Lung (tissue), 12 donors: ENCODE results near the gene LINC01488. TPM values are rescaled to one million over a fixed set of nuclear protein-coding genes. Genes with fewer than 3 reads are reported as not detected.

Source experiments
- ATAC-seq: fragments of 200-7000 bp; cut with Tn5 transposase; one replicate; pipeline ENCODE4 v1.9.1; 2020; ENCODE audit warnings: moderate number of reproducible peaks; ENCODE audit not compliant: insufficient read depth, low FRiP score
- DNase-seq, 3 donors: peaks; one replicate each; pipeline ENCODE4 v3.0.0-alpha.2; 2013 to 2017
- H3K27ac ChIP-seq, 2 donors: one replicate each; pipeline ENCODE4 v1.5.1; 2013; ENCODE audit warnings: mild to moderate bottlenecking in 2 of 2, moderate library complexity in 2 of 2, control low read depth in 1 of 2, inconsistent platforms in 1 of 2, low read depth in 1 of 2, low read length in 1 of 2
- H3K27me3 ChIP-seq, 3 donors: one replicate each; pipeline ENCODE4 v1.5.1; 2013; ENCODE audit warnings: low read length in 2 of 3; ENCODE audit not compliant: control insufficient read depth in 3 of 3, insufficient read depth in 3 of 3
- H3K36me3 ChIP-seq, 4 donors: one replicate each; pipeline ENCODE4 v1.5.1; 2013; ENCODE audit warnings: low read length in 4 of 4, mild to moderate bottlenecking in 1 of 4, moderate library complexity in 1 of 4; ENCODE audit not compliant: control insufficient read depth in 4 of 4, insufficient read depth in 4 of 4
- H3K4me1 ChIP-seq, 5 donors: one replicate each; pipeline ENCODE4 v1.5.1; 2013; ENCODE audit warnings: low read length in 5 of 5, mild to moderate bottlenecking in 2 of 5, moderate library complexity in 1 of 5; ENCODE audit not compliant: control insufficient read depth in 5 of 5, insufficient read depth in 5 of 5
- H3K4me3 ChIP-seq: one replicate; pipeline ENCODE4 v1.5.1; 2013; ENCODE audit warnings: mild to moderate bottlenecking, control low read depth, moderate library complexity
- H3K9ac ChIP-seq, 2 donors: one replicate each; pipeline ENCODE4 v1.5.1; 2013; ENCODE audit warnings: low read length in 2 of 2, control low read depth in 1 of 2; ENCODE audit not compliant: insufficient read depth in 1 of 2
- H3K9me3 ChIP-seq, 4 donors: one replicate each; pipeline ENCODE4 v1.5.1; 2013; ENCODE audit warnings: low read length in 3 of 4, mild to moderate bottlenecking in 1 of 4, moderate library complexity in 1 of 4; ENCODE audit not compliant: control insufficient read depth in 4 of 4, insufficient read depth in 3 of 4
- WGBS, 2 donors: extraction: QIAGEN DNeasy Blood & Tissue Kit; methylation state at CpG; one replicate each; pipeline ENCODE4 v1.1.7; 2013; 5-methylcytosine and 5-hydroxymethylcytosine counted together
- polyA plus RNA-seq, 2 donors: library from polyadenylated mRNA; stranded (reverse); fragments of 200-250 nt; gene quantifications; one replicate each; pipeline ENCODE4 v1.2.1, GENCODE V29; 2013
- total RNA-seq, 2 donors: library from RNA; depleted of rRNA in 1 of 2; stranded (reverse); fragments of >200 nt in 1 of 2; gene quantifications; one replicate each; pipeline ENCODE4 v1.2.1, GENCODE V29; 2014 to 2021
- TF ChIP-seq, protein P1 (sequence below): IDR thresholded peaks from 2 replicates; pipeline ENCODE4 v1.5.1; 2012; ENCODE audit warnings: mild to moderate bottlenecking; ENCODE audit errors: control extremely low read depth, extremely low read depth
- donor health status: control.
- donor health status: control.
- donor health status: Bipolar disorder and iron deficiency.
- donor health status: healthy.
- donor health status: DM: yes; HTN: yes; CAD: no.

Gene LINC01488
- total and polyA plus RNA-seq, 4 donors, result not detected

DNA sequence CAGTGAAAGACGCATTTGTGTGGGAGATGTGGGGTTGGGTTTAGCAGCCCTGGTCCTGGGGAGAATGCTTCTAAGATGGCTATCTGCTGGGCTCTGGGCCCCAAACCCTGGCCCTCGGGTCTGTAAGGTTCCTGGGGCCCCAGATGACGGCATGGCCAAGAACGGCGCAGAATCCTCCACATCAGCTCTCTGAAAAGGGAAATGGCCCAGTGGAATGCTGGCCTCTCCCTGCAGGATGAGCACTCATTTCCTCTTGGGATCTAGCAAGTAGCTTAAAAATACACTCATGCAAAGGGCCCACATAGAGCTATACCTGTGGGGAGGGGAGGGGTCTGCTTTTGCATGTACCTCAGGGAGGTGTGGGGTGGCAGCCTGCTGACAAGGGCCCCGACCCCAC lies 37.5 kb upstream of the LINC01488 start:
- no peaks in the 10 kb centered on the region for H3K9me3 ChIP-seq
- 34 to 53% methylated on average over 6 of the region's 6 CpGs for WGBS, 2 donors
- no peaks in the 10 kb centered on the region for H3K36me3 ChIP-seq
- TF ChIP-seq, protein P1, sequence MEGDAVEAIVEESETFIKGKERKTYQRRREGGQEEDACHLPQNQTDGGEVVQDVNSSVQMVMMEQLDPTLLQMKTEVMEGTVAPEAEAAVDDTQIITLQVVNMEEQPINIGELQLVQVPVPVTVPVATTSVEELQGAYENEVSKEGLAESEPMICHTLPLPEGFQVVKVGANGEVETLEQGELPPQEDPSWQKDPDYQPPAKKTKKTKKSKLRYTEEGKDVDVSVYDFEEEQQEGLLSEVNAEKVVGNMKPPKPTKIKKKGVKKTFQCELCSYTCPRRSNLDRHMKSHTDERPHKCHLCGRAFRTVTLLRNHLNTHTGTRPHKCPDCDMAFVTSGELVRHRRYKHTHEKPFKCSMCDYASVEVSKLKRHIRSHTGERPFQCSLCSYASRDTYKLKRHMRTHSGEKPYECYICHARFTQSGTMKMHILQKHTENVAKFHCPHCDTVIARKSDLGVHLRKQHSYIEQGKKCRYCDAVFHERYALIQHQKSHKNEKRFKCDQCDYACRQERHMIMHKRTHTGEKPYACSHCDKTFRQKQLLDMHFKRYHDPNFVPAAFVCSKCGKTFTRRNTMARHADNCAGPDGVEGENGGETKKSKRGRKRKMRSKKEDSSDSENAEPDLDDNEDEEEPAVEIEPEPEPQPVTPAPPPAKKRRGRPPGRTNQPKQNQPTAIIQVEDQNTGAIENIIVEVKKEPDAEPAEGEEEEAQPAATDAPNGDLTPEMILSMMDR, result no peak
- no peak overlapping the region for H3K4me3 ChIP-seq
- peak overlapping the region; percentile 84 to 96 for H3K27ac ChIP-seq
- no peaks in the 10 kb centered on the region for H3K27me3 ChIP-seq
- H3K4me1 ChIP-seq, result peaks cover 5 to 44% (median 34%) of the 10 kb centered on the region in 5 donors
- DNase-seq (peak in 1 of 3 donors; percentile 73), ATAC-seq (no peak)
- H3K9ac ChIP-seq, result peak overlapping the region in 1 of 2 donors; percentile 78

DNA sequence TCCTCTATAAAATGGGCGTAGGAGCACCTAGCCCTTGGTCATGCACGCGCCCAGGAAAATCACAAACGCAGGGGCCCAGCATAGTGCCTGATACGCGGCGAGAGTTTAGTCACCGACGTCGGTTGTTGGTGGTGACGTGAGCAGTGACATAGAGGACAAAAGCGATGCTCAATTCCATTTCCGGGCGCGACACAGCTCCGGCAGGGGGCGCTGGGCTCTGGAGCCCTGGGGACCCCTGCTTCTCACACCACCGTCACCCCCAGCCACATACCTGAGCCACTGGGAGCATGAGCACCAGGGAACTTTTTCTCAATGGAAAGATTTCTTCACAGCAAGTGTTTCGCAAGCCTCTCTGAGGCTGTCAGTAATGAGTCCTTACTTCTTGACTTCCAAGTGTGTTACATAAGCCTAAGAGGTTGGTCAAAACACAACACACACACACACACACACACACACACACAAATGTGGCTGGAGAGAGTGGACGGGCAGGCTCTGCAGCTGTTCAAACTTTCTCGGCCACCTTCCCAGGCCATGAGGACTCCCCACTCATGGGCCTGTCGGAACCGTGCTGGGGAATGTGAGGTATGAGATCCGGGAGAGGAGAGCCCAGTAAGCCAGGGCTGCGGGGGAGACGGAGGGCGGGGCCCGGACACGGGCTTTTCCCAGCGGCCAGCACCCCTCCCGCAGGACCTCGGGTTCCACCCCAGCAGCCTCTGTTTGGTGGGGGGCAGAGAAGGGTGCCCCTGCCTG lies 36.9 kb upstream of the LINC01488 start:
- Histone ChIP-seq H3K27ac (peak overlapping the region; percentile 84 to 96), H3K9me3 (no peaks in the 10 kb centered on the region), H3K9ac (peak overlapping the region; percentile 33 to 78), H3K4me3 (no peak overlapping the region), H3K27me3 (no peaks in the 10 kb centered on the region), H3K4me1 (peaks cover 5 to 50% (median 38%) of the 10 kb centered on the region in 5 donors), H3K36me3 (no peaks in the 10 kb centered on the region)
- TF ChIP-seq, protein P1, result no peak
- WGBS, 2 donors, result 23 to 40% methylated on average over 32 of the region's 32 CpGs
- DNase-seq (peak; percentile 91 to 97 (median 96)), ATAC-seq (peak; percentile 28)

DNA sequence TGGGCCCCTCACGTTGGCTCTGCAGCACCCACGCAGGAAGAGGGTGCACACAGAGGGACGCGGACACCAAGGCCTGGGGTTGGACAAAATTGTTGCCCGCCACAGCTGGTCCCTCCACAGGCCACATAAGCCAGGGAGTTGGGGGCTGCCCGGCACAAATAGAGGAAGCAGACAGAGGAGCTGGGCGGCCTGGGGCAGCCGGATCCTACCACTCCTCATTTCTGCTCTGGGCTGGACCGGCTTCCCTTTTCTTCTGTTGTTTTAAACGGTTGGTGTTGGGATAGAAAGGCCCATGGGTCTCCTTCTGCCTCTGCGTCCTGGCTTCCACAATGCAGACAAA lies 36.4 kb upstream of the LINC01488 start:
- ATAC-seq (no peak), DNase-seq (peak in 2 of 3 donors; percentile 38 to 42)
- peak overlapping the region; percentile 84 to 96 for H3K27ac ChIP-seq
- WGBS, 2 donors, result 20 to 51% methylated on average over 11 of the region's 11 CpGs
- no peak overlapping the region for H3K4me3 ChIP-seq
- H3K4me1 ChIP-seq, result peaks cover 5 to 56% (median 38%) of the 10 kb centered on the region in 5 donors
- no peaks in the 10 kb centered on the region for H3K36me3 ChIP-seq
- TF ChIP-seq, protein P1, result no peak
- H3K9me3 ChIP-seq, result no peaks in the 10 kb centered on the region
- H3K27me3 ChIP-seq, result no peaks in the 10 kb centered on the region
- H3K9ac ChIP-seq, result peak overlapping the region in 1 of 2 donors; percentile 33
